ENCODE data around the gene HBZ.
"Not testable (repeated sequence)": the region's sequence is repeated elsewhere in the genome, so short reads cannot be mapped to it uniquely, and the experiment has no call there.

HBZ gene

DNA sequence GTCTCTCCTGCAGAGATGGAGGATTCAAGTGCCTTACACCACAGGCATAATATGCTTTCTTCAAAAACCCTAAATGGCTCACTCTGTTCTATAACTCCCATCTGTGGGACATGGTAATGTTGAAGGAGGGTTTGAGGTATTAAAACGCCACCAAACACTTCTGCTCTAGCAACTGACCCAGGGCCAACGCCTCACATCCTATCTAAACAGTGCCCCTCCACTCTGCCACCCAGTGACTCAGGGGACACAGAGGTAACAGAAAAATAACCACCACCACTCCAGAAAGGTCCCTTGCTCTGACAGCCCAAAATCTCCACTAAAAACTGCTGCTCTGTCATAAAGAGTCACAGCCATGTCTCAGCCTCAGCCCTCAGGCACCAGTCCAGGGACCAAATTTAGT, 31.7 kb upstream of the HBZ start:
- no peaks in the 10 kb centered on the region for H3K27me3 Mint-ChIP-seq
- no peak overlapping the region for H3K4me3 Mint-ChIP-seq
- no peak overlapping the region for H3K27ac Mint-ChIP-seq
- H3K4me1 Mint-ChIP-seq, result peaks cover 3% of the 10 kb centered on the region
- no peaks in the 10 kb centered on the region for H3K9me3 Mint-ChIP-seq
- peaks cover 15% of the 10 kb centered on the region for H3K36me3 Mint-ChIP-seq
- CTCF ChIA-PET, result interaction anchor here (1.1 kb wide), 1 partner anchor 14 kb away, joined by 3 read pairs; no protein-coding TSS in a partner anchor
- DNase-seq, result no peak

DNA sequence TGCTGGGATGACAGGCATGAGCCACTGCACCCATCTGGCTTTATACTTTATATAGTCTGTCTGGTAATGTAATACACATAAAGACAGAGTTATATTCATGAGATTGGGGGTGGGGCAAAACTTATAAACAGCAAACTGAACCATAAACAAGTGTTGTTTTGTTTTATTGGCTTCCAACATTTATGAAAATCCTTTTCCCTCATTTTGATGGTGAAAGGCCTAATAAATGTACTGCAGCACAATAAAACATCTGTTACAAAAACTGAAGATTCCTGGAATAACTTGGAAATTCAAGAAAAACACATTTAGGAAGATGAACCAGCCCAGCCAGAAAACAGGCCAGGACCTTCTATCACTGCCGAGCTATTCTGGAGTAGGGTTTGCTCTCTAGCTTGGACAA, 30.1 kb upstream of the HBZ start:
- Mint-ChIP-seq H3K9me3 (no peaks in the 10 kb centered on the region), H3K27me3 (no peaks in the 10 kb centered on the region), H3K27ac (no peak overlapping the region), H3K4me1 (peaks cover 3% of the 10 kb centered on the region), H3K4me3 (no peak overlapping the region), H3K36me3 (peaks cover 5% of the 10 kb centered on the region)
- CTCF ChIA-PET, result interaction anchor here (1.1 kb wide), 1 partner anchor 15 kb away, joined by 3 read pairs; no protein-coding TSS in a partner anchor
- DNase-seq, result no peak

DNA sequence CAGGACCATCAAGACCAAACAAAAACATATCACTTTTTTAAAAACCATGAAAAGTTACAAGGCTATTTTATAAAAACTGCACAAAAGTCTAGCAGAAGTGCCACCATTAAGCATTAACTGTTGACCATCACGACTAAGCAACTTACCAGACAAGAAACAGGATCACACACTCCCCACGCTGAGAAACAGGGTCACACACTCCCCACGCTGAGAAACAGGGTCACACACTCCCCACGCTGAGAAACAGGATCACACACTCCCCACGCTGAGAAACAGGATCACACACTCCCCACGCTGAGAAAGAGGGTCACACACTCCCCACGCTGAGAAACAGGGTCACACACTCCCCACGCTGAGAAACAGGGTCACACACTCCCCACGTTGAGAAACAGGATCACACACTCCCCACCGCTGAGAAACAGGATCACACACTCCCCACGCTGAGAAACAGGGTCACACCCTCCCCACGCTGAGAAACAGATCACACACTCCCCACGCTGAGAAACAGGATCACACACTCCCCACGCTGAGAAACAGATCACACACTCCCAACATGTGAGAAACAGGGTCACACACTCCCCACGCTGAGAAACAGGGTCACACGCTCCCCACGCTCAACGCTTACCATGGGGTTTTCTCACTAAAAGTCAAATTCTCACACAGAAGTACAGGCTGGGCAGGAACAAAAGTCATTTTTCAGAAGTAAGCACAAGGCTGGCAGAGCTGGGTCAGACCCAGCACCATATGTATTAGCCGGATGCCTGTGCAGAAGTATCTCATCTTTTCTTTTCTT, 28.7 kb upstream of the HBZ start:
- CTCF ChIA-PET, H3K27ac Mint-ChIP-seq, H3K36me3 Mint-ChIP-seq, H3K27me3 Mint-ChIP-seq, H3K9me3 Mint-ChIP-seq, H3K4me1 Mint-ChIP-seq, DNase-seq, H3K4me3 Mint-ChIP-seq: not testable (repeated sequence)

DNA sequence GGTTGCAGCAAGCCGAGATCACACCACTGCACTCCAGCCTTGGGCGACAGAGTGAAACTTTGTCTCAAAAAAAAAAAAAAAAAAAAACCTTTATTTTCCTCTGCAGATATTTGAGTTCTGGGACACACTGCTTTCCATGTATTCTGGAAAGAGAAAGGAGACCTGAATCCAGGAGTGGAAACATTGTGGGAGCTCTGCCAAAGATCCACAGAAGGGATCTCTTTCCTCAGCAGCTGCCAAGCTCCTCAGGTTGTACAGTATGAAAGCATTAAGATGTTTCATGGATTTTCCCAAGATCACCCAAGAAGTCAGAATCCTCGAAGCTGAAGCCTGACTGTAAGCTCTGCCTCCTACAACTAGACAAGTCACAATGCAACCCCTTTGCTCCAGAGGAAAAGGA, 27.4 kb upstream of the HBZ start:
- DNase-seq, result no peak
- Mint-ChIP-seq H3K36me3 (peaks cover 8% of the 10 kb centered on the region), H3K27me3 (no peaks in the 10 kb centered on the region), H3K9me3 (no peaks in the 10 kb centered on the region), H3K4me1 (peaks cover 11% of the 10 kb centered on the region), H3K4me3 (no peak overlapping the region), H3K27ac (no peak overlapping the region)
- CTCF ChIA-PET, result no interaction called here

DNA sequence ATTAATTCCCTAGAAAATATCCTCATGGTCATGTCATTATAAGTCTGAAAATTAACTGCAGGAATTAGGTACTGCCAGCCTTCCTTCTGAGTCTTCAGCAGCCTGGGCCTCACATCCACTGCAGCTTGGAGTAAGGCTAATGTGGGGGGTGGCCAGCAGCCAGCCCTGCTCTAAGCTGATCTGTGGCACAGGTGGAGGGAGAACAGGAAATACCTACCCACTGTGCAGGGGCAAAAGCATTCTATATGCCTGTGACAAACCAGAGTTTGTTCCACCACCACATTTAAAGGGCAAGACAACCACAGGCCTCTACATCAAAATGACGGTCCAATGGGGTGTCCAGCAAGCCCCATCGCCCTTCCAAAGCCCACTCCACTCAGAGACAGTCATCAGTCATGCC, 23.4 kb upstream of the HBZ start:
- H3K27me3 Mint-ChIP-seq, result no peaks in the 10 kb centered on the region
- no peak for DNase-seq
- CTCF ChIA-PET, result interaction anchor here (0.7 to 1.3 kb wide), 3 partner anchors 11 to 769 kb away, joined by 3 read pairs; no protein-coding TSS in a partner anchor
- peaks cover 3% of the 10 kb centered on the region for H3K36me3 Mint-ChIP-seq
- no peaks in the 10 kb centered on the region for H3K9me3 Mint-ChIP-seq
- H3K4me1 Mint-ChIP-seq, result peaks cover 13% of the 10 kb centered on the region
- H3K4me3 Mint-ChIP-seq, result no peak overlapping the region
- no peak overlapping the region for H3K27ac Mint-ChIP-seq

DNA sequence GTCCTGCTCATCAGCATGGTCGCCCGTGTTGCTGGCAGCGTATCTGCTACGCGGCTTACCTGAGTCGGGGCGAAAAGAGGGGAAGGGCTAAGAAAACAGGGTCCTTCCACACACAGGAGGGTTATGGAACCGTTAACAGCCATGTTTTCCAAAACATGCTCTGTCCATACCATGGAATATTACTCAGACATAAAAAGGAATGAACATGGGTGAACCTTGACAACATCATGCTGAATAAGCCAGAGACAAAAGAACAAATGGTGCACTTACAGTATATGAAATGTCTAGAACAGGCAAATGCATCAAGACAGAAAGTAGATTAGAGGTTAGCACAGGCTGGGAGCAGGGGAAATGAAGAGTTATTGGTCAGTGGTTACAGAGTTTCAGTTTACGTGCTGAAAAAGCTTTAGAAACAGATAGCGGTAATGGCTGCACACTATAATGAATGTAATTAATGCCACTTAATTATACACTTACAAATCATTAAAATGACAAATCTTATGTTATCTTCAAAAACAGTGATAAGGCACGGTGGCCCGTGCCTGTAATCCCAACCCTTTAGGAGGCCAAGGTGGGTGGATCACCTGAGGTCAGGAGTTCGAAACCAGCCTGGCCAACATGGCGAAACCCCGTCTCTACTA, 21.8 kb upstream of the HBZ start:
- H3K4me1 Mint-ChIP-seq, result peaks cover 23% of the 10 kb centered on the region
- H3K27ac Mint-ChIP-seq, result no peak overlapping the region
- CTCF ChIA-PET, result interaction anchor here (0.8 kb wide), 1 partner anchor 33 kb away, joined by 3 read pairs; no protein-coding TSS in a partner anchor
- H3K4me3 Mint-ChIP-seq, result no peak overlapping the region
- DNase-seq, result no peak
- H3K36me3 Mint-ChIP-seq, result peaks cover 3% of the 10 kb centered on the region
- H3K9me3 Mint-ChIP-seq, result no peaks in the 10 kb centered on the region
- no peaks in the 10 kb centered on the region for H3K27me3 Mint-ChIP-seq

DNA sequence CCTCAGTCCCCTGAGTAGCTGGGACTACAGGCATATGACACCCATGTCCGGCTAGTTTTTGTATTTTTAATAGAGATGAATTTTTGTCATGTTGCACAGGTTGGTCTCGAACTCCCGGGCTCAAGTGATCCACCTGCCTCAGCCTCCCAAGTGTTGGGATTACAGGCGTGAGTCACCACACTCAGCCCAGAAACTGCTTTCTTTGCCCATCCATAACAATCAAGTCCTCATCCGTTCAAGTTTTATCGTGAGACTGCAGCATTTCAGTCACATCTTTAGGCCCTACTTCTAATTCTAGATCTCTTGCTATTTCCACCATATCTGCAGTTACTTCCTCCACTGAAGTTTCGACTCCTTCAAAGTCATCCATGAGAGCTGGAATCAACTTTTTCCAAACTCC, 20.3 kb upstream of the HBZ start:
- CTCF ChIA-PET, result interaction anchor here (1.3 to 2.0 kb wide), 3 partner anchors 12 to 230 kb away, joined by 4 to 6 read pairs (median 5); no protein-coding TSS in a partner anchor
- H3K36me3 Mint-ChIP-seq, result peaks cover 6% of the 10 kb centered on the region

DNA sequence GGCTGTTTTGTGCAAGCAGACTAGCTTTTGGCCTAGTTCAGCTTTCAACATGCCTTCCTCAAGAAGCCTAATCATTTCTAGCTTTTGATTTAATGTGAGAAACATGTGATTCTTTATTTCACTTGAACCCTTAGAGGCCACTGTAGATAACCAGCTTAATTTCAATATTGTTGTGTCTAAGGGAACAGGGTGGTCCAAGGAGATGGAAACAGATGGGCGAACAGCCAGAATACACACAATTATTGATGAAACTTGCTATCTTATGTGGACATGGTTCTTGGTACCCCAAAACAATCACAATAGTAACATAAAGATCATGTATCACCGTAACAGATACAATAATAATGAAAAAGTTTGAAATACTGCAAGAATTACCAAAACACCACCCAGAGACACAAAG, 18.7 kb upstream of the HBZ start:
- Mint-ChIP-seq H3K36me3 (peaks cover 6% of the 10 kb centered on the region), H3K27me3 (peaks cover 3% of the 10 kb centered on the region), H3K9me3 (no peaks in the 10 kb centered on the region), H3K4me3 (no peak overlapping the region), H3K4me1 (peaks cover 34% of the 10 kb centered on the region), H3K27ac (no peak overlapping the region)
- CTCF ChIA-PET, result interaction anchor here (1.0 to 2.0 kb wide), 5 partner anchors 14 to 37 kb away, joined by 3 to 6 read pairs (median 4); no protein-coding TSS in a partner anchor
- DNase-seq, result no peak

More for the DNA sequence above, 20.3 kb upstream of the HBZ start:
- Mint-ChIP-seq H3K9me3 (no peaks in the 10 kb centered on the region), H3K4me1 (peaks cover 29% of the 10 kb centered on the region), H3K27ac (no peak overlapping the region), H3K4me3 (no peak overlapping the region), H3K27me3 (no peaks in the 10 kb centered on the region)
- no peak for DNase-seq

GRCh38 chr16:138049-138417, 14.4 kb upstream of the HBZ start:
- Mint-ChIP-seq H3K27ac (peak overlapping the region; percentile 78), H3K4me3 (peak overlapping the region; percentile 76), H3K9me3 (no peaks in the 10 kb centered on the region), H3K36me3 (peaks cover 4% of the 10 kb centered on the region), H3K27me3 (peaks cover 22% of the 10 kb centered on the region), H3K4me1 (peaks cover 26% of the 10 kb centered on the region)
- CTCF ChIA-PET, result interaction anchor here (1.1 to 1.4 kb wide), 2 partner anchors 21 to 31 kb away, joined by 3 to 5 read pairs; no protein-coding TSS in a partner anchor
- peak; percentile 55 for DNase-seq

- Mint-ChIP-seq H3K36me3 (peaks cover 4% of the 10 kb centered on the region), H3K27me3 (peaks cover 35% of the 10 kb centered on the region), H3K27ac (no peak overlapping the region), H3K4me3 (peak overlapping the region; percentile 12), H3K4me1 (peaks cover 17% of the 10 kb centered on the region), H3K9me3 (no peaks in the 10 kb centered on the region)
- DNase-seq, result no peak
- CTCF ChIA-PET, result no interaction called here
Observed at GRCh38 chr16:140175-140857, 12.1 kb upstream of the HBZ start.

GRCh38 chr16:142405-142967, 10.0 kb upstream of the HBZ start:
- Mint-ChIP-seq H3K36me3 (no peaks in the 10 kb centered on the region), H3K9me3 (no peaks in the 10 kb centered on the region), H3K4me1 (peaks cover 7% of the 10 kb centered on the region), H3K27me3 (peaks cover 41% of the 10 kb centered on the region), H3K4me3 (no peak overlapping the region), H3K27ac (no peak overlapping the region)
- DNase-seq, result no peak
- CTCF ChIA-PET, result interaction anchor here (0.9 kb wide), 1 partner anchor 38 kb away, joined by 3 read pairs; the partner anchor contains the start of gene HBQ1

- Mint-ChIP-seq H3K4me3 (no peak overlapping the region), H3K9me3 (no peaks in the 10 kb centered on the region), H3K4me1 (peaks cover 7% of the 10 kb centered on the region), H3K27ac (no peak overlapping the region), H3K27me3 (peaks cover 42% of the 10 kb centered on the region), H3K36me3 (no peaks in the 10 kb centered on the region)
- DNase-seq, result no peak
- CTCF ChIA-PET, result no interaction called here
Observed at GRCh38 chr16:143047-143446, 9.4 kb upstream of the HBZ start.

DNA sequence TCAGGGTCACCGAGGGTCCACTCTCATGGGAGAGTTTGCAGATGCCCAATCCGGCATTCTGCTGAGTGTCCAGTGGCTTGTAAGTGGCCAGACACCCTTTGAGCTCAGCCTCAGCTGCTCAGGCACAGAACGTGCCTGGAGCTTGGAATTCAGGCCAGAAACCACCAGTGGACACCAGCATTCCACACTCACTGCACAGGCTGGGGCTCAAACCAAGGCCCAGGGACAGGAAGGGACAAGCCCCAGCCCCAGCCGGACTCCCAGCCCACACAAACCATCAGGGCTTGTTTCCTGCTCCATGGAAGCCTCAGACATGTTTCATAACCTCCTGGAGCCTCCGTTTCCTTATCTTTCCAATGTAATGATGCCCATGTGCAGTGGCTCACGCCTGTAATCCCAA, 9.0 kb upstream of the HBZ start:
- Mint-ChIP-seq H3K36me3 (no peaks in the 10 kb centered on the region), H3K9me3 (no peaks in the 10 kb centered on the region), H3K27me3 (peaks cover 46% of the 10 kb centered on the region), H3K4me3 (no peak overlapping the region), H3K27ac (no peak overlapping the region), H3K4me1 (peaks cover 7% of the 10 kb centered on the region)
- CTCF ChIA-PET, result no interaction called here
- no peak for DNase-seq

DNA sequence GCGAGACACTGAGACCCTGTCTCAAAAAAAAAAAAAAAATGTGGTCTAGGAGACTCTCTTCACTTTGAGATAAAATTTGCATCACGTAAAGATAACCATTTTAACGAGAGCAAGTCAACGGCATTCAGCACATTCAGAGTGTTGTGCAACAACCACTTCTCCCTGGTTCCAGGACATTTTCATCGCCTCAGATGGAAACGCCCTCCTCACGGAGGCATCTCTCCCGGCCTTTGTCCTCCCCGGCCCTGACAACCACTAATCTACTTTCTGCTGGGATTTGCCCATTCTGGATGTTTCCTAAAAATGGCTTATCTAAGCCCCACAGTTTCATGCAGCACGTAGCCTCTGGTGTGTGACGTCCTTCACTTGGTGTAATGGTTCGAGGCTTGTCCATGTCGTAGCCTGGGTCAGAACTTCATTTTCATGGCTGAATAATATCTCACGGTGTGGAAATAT, 7.6 kb upstream of the HBZ start:
- DNase-seq, result no peak
- Mint-ChIP-seq H3K4me1 (no peaks in the 10 kb centered on the region), H3K36me3 (no peaks in the 10 kb centered on the region)

More for the DNA sequence above, 7.6 kb upstream of the HBZ start:
- Mint-ChIP-seq H3K9me3 (no peaks in the 10 kb centered on the region), H3K27ac (no peak overlapping the region), H3K27me3 (peaks cover 49% of the 10 kb centered on the region), H3K4me3 (no peak overlapping the region)
- CTCF ChIA-PET, result no interaction called here

Data from activated naive CD4-positive, alpha-beta T cell treated with anti-CD3 and anti-CD28 coated beads, Interleukin-2, amount 10 ng/mL, durations not matched to agents 7 days and 5 days (primary cell).